Stimulated activated CD8-positive, alpha-beta memory T cell treated with anti-CD3 and anti-CD28 coated beads, Interleukin-7, amount 100 ng/mL, for 4 hours (primary cell): Measurements from ENCODE around the gene SLC35A4.
"Not testable (repeated sequence)": the region's sequence is repeated elsewhere in the genome, so short reads cannot be mapped to it uniquely, and the experiment has no call there.

ENCODE experiments used
- DNase-seq, 2 donors: peaks; one replicate each; pipeline ENCODE4 v3.0.0-alpha.2; 2020; ENCODE audit warnings: low read depth in 2 of 2

SLC35A4 gene

DNA sequence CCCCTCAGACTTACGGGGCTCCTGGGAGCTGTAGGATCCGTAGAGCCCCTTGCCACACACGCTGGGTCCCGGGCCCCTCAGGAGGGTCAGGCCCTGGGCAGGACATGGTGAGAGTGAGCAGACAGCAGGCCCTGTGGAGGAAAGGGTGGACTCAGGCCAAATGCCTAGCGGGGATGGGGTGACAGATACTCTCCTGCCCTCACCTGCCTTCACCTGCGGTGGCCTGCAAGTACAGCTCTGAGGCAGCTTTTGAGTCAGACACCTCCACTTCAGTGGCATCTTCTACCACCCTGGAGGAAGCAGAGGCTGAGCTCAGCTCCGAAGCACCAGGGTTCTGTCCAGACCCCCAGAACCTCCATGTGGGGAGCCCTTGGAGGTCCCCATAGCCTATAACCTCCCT lies 26.2 kb downstream of the SLC35A4 start:
- DNase-seq: no peak

DNA sequence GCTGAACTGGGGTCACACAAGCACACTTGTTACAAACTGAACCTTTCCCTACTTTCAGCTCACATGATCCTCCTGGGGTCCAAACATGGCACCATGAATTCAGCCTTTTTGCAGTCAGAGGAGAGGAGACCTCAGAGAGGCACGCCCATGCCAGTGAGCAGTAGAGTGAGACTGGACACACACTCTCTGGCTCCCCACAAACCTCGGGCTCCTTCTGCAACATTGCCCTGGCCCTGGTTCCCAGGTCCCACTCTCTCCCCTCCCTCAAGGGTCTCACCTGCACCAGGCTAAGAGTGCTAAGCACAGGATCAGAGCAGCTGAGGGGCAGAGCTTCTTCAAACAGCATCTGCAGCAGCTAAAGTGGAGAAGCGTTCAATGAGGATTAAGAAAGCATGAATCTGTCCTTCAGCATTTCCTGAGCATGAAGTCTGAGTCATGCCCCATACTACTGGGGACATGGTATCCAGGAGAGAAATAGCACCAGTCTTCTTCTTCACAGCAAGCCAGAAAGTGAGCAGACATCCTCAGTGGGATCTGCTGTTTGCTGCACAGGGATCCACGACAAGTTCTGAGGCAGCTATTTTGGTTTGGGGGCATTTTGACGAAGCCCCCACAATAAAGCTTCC lies 27.2 kb downstream of the SLC35A4 start:
- no peak for DNase-seq

DNA sequence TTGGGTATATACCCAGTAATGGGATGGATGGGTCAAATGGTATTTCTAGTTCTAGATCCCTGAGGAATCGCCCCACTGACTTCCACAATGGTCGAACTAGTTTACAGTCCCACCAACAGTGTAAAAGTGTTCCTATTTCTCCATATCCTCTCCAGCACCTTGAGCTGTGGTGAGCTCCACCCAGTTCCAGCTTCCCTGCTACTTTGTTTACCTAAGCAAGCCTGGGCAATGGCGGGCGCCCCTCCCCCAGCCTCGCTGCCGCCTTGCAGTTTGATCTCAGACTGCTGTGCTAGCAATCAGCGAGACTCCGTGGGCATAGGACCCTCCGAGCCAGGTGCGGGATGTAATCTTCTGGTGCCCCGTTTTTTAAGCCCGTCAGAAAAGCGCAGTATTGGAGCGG lies 28.4 kb downstream of the SLC35A4 start:
- DNase-seq: not testable (repeated sequence)

DNA sequence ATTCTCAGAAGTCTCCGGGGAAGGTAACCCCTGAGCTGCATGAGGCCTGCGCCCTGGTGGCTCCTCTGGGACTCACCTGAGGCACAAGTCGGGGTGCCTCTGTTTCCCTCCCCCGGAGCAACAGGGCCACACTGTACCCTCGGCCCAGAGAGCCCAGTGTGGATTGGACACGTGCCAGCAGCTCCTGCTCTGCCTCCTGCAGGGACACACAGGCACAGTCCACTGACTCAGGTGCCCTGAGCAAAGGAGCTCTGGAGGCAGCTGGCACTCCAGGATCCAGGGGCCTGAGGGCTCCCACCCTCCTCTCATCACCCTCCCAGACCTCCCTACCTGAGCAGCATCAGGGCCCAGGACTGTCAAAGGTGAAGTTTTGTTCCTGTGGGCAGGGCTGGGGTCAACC lies 29.5 kb downstream of the SLC35A4 start:
- no peak for DNase-seq

DNA sequence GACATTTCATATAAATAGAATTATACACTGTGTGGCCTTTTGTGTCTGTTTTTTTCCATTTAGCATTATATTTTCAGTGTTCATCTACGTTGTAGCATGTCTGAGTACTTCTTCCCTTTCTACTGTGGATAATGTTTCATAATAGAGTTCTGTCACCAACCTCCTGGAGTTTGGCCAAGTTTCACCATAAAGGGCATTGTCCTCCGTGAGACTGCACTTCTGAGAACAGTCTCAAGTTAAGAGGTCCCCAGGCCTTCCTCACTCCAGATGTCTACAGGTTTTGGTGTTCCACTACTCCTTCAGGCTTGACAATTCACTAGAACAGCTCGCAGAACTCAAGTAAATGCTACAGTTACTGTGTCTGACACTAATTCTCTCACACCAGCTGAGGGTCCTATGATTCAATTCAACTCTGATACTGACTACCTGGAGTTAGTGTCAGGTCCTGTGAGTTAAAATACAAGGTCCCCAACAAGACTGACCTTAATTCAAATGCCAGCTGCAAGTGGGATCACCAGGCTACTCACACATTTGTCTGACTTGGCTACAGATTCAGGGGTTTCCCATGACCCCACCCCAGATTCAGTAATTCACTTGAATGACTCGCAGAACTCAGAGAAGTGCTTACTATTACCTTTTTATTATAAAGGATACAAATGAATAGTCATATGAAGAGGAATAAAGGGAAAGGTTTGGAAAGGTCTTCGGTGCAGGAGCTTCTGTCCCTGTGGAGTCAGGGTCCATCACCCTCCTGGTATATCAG lies 31.1 kb downstream of the SLC35A4 start:
- no peak for DNase-seq

GRCh38 chr5:140596321-140596741 lies 31.7 kb downstream of the SLC35A4 start:
- DNase-seq: no peak

GRCh38 chr5:140598836-140599235 lies 34.2 kb downstream of the SLC35A4 start:
- DNase-seq: no peak

DNA sequence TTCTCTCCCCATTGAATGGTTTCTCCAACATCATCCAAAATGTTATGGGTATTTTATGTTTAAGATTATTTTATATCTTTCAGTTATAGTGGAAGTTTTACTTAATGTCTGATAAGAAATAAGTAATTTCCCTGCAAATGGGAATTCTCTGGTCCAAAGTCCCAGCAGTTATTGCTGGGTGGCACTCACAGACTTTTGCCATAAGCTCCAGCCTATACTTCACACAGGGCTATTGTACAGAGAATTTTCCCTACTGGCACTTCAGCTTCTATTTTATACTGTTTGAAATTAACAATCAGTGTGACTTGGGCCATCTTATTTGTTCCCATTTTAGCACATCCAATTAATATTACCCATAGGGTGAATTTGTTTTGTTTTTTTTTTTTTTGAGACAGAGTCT lies 35.5 kb downstream of the SLC35A4 start:
- DNase-seq: no peak

DNA sequence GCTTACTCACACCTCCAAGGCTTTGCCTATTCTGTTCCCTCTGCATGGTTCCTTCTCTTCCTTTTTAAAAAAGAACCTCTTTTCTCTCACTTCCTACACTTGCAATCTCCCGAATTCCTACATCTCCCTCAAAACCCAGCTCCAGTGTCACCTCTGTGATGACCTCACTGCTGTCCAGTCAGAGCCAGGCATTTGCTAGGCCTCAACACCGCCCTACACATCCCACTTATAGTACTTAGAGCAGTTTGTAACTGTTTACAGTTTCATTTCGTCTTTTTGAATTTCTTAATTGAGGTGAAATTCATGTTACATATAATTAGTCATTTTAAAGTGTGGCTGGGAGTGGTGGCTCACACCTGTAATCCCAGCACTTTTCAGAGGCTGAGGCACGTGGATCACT lies 37.5 kb downstream of the SLC35A4 start:
- DNase-seq: no peak

DNA sequence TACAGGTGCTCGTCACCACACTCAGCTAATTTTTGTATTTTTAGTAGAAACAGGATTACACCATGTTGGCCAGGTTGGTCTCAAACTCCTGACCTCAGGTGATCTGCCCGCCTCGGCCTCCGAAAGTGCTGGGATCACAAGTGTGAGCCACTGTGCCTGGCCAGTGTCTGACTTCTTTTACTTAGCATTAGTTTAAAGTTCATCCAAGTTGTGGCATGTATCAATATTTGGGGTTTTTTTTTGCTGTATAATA lies 38.7 kb downstream of the SLC35A4 start:
- not testable (repeated sequence) for DNase-seq

GRCh38 chr5:140603734-140604133 lies 39.1 kb downstream of the SLC35A4 start:
- no peak for DNase-seq

- DNase-seq: no peak
These were observed 41.3 kb downstream of the SLC35A4 start for GRCh38 chr5:140605879-140606278.

DNA sequence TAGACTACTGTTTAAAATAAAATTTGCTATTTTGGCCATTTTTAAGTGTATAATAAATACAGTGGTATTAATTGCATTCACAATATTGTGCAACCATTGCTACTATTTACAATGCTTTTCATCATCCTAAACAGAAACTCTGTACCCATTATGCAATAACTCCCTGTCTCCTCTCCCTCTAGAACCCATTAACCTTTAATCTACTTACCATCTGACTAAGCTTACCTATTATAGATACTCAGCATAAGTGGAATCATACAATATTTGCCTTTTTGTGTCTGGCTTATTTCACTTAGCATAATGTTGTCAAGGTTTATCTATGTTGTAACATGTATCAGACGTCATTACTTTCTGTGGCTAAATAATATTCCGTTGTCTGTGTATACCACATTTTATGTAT lies 42.4 kb downstream of the SLC35A4 start:
- DNase-seq: no peak

- DNase-seq: no peak
These were observed 44.1 kb downstream of the SLC35A4 start for GRCh38 chr5:140608722-140609121.

DNA sequence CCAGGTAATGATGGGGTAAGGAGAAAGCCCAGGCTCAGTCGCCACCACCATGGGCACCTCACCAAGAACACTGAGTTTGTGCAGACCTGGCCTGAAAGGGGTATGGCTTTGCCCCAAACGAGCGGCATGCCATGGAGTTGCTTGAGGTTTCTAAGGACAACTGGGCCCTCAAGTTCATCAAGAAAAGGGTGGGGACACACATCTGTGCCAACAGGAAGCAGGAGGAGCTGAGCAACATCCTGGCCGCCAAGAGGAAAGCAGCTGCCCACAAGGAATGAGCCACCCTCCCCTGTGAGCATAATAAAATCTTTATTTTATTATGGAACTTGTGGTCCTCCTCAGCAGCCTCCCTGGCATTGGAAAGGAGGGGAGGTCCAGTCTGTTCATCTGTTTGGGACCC lies 44.5 kb downstream of the SLC35A4 start:
- DNase-seq: no peak

DNA sequence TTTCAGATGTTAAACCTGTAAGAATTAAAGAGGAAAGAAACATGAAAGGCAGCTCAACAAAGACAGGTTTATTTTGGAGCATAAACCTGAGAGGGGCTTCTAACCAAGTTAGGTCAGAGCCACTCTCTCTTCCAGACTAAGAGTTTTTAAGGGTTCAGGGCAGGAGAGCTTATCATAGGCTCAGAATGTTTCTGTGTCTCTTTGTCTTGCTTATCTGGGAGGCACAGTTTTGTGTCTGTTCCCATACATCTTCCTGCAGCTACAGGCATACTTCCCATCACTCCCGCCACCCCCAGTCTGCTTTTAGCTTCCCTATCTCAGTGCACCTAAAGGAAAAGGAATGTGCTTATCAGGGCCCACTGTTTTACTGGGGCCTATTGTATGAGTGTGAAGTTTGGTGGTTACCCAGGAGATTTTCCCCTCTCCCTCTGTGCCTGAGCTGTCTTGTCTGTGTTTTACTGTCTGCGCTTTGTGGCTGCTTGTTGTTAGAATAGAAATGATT lies 46.4 kb downstream of the SLC35A4 start:
- no peak for DNase-seq
